ENCODE measurements around the gene RAB39B.
"Not testable (repeated sequence)": the region's sequence is repeated elsewhere in the genome, so short reads cannot be mapped to it uniquely, and the experiment has no call there.

RAB39B gene

DNA sequence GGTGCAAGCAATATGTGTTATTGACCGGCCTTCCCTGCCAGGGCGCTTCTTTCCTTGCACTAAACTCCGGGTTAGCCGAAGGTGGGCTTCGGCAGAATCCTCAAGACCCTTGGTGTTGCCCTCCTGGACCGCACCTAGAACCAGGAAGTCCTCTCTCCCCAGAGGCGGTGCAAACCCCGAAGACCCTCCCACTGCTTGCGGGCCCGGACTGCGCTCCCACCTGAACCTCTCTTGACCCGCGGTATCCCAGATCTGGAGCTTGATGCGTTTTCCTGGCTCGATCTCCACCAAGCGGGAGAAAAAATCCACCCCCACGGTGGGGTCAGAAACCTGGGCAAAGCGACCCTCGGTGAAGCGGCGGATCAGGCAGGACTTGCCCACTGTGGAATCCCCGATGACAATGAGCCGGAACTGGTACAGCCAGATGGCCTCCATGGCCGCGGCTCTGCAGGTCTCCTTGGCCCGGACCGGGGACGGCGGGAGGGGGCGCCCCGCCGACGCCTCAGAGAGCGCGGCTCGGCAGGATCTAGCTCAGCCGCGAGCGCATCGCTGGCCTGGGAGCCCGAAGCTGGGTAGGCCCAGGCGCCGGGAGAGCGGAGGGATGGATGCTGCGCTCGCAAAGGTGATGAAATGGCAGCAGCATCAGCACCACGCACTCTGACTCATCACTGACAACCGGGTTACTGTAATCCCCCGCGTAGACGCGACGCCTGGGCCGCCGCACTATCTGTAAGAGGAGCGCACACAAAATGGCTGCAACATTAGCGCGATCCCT is at the start of gene RAB39B:
Gene RAB39B (minus strand): TSS at position 638 of the 775 bp plus-strand sequence. CDS start 203 bp downstream, at position 435.
- DNase-seq: peak in 57 of 58 donors; percentile 11 to 81 (median 55)

GRCh38 chrX:155313766-155314165 is 49.5 kb upstream of the RAB39B start:
- DNase-seq: no peak

GRCh38 chrX:155293771-155294170 is 29.5 kb upstream of the RAB39B start:
- no peak for DNase-seq

GRCh38 chrX:155279873-155280272 is 15.6 kb upstream of the RAB39B start:
- DNase-seq: no peak

DNA sequence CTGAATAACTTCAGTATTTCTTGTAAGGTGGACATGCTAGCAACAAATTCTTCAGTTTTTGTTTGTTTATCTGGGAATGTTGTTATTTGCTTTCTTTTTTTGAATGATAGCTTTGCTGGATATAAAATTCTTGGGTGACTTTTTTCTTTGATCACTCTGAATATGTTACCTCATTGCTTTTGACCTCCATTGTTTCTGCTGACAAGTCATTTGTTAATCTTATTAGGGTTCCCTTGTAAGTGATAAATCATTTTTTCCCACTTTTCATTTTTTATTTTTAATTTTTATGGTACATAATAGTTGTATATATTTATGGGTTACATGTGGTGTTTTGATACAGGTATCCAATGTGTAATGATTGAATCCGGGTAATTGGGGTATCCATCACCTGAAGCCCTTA is 6.7 kb upstream of the RAB39B start:
- DNase-seq: no peak

DNA sequence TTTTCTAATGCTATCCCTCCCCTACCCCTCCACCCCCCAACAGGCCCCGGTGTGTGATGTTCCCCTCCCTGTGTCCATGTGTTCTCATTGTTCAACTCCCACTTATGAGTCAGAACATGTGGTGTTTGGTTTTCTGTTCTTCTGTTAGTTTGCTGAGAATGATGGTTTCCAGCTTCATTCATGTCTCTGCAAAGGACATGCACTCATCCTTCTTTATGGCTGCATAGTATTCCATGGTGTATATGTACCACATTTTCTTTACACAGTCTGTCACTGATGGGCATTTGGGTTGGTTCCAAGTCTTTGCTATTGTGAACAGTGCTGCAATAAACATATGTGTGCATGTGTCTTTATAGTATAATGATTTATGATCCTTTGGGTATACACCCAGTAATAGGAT is 3.7 kb upstream of the RAB39B start:
- DNase-seq: not testable (repeated sequence)

- no peak for DNase-seq
These were observed 2.1 kb upstream of the RAB39B start for GRCh38 chrX:155266439-155266838.

DNA sequence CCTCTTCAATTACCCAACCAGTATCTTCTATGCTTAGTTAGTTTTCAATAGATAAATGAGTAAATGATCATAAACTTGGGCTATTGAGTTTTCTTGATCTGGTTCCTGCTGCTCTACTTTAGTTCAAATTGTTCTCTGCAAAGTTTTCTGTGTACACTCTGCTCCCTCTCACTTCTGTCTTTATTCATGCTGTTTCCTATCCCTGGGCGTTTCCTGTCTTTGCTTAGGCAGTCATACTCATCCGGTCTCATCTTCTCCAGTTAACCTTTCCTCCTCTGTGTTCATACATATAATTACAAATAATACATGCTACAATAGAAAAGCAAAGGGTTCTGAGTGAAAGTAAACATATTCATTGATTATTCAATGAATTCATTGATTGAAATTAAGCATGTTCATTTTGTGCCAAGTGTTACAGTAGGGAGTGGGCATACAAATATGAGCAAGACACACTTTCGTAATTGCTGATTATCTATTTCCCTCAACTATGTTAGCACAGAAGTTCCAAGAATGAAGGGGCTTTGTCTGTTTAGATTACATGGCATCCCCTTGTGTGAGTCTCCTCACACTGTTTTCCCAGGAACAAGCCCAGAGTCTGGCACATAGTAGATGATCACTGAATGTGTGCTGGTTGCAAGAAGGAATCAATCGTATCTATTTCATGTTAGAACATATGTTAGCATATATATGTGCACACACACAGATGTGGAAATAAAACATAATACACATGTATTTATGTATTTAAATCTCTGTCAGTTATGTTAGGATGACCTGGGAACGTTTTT is 1.1 kb downstream of the RAB39B start:
- no peak for DNase-seq

- peak in 1 of 58 donors; percentile 0 for DNase-seq
These were observed 4.5 kb downstream of the RAB39B start for GRCh38 chrX:155259752-155260151.

DNA sequence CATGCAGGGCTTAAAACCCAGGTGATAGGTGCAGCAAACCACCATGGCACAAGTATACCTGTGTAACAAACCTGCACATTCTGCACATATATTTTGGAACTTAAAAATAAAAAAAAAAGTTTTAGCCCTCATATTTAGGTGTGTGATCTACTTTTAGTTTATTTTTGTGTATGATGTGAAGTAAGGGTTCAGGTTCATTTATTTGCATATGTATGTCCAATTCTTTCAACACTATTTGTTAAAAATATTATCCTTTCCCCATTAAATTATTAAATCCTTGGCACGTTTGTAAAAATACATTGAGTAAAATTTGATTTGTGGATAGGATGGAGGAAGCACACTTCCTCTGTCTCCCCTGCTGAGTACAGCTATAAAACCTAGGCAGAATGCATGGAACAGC is 12.9 kb downstream of the RAB39B start:
- no peak for DNase-seq

DNA sequence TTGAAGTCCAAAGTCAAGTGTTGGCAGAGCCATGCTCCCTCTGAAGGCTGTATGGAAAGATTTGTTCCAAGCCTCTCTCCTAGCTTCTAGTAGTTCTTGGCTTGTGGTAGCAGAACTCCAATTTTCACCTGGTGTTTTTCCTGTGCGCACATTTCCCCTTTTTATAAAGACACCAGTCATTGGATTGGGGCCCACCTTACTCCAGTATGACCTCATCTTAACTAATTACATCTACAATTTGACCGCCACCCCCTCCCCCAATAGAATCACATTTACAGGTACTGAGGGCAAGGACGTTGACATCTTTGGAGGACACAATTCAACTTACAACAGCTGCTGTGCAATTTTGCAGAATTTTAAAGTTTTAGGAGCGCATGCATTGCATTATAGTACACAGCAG is 16.8 kb downstream of the RAB39B start:
- no peak for DNase-seq

- no peak for DNase-seq
These were observed 17.5 kb downstream of the RAB39B start for GRCh38 chrX:155246748-155247147.

GRCh38 chrX:155242300-155242699 is 22.0 kb downstream of the RAB39B start:
- no peak for DNase-seq

- DNase-seq: no peak
These were observed 26.6 kb downstream of the RAB39B start for GRCh38 chrX:155237719-155238118.

DNA sequence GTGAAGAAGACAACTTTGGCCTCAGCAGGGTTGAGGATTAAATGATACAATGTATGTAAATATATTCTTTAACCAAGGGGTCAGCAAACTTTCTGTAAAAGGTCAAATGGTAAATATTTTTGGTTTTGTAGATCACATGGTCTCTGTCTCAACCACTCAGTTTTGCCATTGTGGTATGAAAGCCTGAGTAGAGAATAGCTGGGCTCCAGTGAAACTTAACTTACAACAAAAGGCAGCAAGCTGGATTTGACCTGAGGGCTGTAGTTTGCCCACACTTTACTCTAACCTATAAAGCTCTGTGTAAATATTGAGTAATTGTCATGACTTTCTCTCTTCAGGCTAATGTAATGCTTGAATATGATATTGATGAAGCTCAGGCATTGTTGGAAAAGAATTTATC is 28.4 kb downstream of the RAB39B start:
- DNase-seq: no peak

- DNase-seq: no peak
These were observed 33.1 kb downstream of the RAB39B start for GRCh38 chrX:155231163-155231562.

GRCh38 chrX:155225774-155226173 is 38.5 kb downstream of the RAB39B start:
- DNase-seq: no peak

- DNase-seq: not testable (repeated sequence)
These were observed 40.5 kb downstream of the RAB39B start for GRCh38 chrX:155223746-155224145.

GRCh38 chrX:155221351-155221750 is 42.9 kb downstream of the RAB39B start:
- DNase-seq: no peak

DNA sequence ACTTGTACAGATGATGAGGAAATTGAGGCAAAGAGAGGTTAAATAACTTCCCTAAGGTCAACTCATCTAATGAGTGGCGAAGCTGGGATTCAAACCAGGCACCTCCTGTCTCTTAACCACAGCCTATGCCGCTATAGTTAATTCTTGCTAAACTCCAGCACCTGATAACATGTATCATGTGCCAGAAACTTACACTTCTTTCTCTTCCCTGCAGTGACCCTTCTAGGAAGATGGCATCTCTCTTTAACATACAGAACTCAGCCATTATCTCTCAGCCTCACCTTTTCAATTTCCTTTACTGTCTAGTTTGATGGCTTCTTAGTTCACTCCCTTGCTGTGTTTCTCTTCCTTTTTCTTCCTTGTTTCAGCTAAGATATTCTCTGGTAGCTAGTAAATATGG is 45.5 kb downstream of the RAB39B start:
- no peak for DNase-seq

GRCh38 chrX:155216940-155217440 is 47.3 kb downstream of the RAB39B start:
- DNase-seq: peak in 5 of 58 donors; percentile 0 to 19 (median 0)

GRCh38 chrX:155216179-155216939 is 47.9 kb downstream of the RAB39B start, which contains the start of gene VBP1:
TSS of gene VBP1 (plus strand) at chrX:155216460. CDS start at chrX:155216483, 23 bp downstream.
- DNase-seq: peak; percentile 19 to 96 (median 87)
